ENCODE results near the gene KRTAP10-2. TPM values are rescaled to one million over a fixed set of nuclear protein-coding genes. Genes with fewer than 3 reads are reported as not detected.

KRTAP10-2 gene
- total RNA-seq, 1 experiment from 2014 or later, result not detected

DNA sequence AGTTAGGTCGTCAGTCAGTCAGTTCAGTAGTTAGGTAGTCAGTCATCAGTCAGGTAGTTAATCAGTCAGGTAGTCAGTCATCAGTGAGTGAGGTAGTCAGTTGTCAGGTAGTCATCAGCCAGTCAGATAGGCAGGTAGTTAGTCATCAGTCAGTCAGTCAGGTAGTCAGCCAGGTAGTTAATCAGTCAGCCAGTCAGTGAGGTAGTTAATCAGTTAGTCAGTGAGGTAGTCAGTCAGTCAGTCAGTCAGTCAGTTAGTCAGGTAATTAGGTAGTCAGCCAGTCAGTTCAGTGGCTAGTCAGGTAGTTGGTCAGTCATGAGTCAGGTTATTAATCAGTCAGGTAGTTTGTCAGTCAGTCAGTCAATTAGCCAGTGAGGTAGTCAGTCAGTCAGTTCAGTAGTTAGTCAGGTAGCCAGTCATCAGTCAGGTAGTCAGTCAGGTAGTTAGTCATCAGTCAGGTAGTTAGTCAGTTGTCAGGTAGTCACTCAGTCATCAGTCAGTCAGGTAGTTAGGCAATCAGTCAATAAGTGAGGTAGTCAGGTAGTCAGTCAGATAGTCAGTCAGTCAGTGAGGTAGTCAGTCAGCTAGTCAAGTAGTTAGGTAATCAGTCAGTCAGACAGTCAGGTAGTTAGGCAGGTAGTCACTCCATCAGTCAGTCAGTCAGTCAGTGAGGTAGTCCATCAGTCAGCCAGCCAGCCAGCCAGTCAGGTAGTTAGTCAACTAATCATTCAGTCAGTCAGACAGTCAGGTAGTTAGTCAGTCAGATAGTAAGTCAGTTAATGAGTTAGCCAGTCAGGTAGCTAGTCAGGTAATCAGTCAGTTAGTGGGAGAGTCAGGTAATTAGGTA is 27.5 kb downstream of the KRTAP10-2 start:
- no peak for DNase-seq
- H3K36me3 ChIP-seq (replicated peaks; ENCODE audit: control insufficient read depth, insufficient read depth, low read length), result no peaks in the 10 kb centered on the region
- no peak overlapping the region for H3K4me3 ChIP-seq (ENCODE audit: insufficient read depth, low read depth, low read length)
- no peaks in the 10 kb centered on the region for H3K27me3 ChIP-seq (ENCODE audit: control insufficient read depth, insufficient read depth, low read length)

DNA sequence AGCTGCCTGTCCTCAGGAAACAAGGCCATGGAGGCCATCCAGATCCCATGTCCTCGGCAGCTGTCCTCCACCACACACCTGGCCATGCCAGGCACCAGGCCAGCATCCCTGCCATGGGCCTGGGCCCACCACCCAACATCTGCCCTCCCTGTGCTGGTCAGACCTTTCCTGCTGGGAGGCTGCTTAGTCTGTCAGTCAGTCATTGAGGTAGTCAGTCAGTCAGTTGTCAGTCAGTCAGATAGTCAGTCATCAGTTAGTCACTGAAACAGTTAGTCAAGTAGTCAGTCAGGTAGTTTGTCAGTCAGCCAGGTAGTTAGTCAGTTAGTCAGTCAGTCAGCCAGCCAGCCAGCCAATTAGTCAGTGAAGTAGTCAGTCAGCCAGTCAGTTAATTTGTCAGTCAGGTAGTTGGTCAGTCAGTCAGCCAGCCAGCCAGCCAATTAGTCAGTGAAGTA is 28.5 kb downstream of the KRTAP10-2 start:
- Histone ChIP-seq H3K4me3 (ENCODE audit: insufficient read depth, low read depth, low read length) (no peak overlapping the region), H3K27me3 (ENCODE audit: control insufficient read depth, insufficient read depth, low read length) (no peaks in the 10 kb centered on the region), H3K36me3 (replicated peaks; ENCODE audit: control insufficient read depth, insufficient read depth, low read length) (no peaks in the 10 kb centered on the region)
- no peak for DNase-seq

DNA sequence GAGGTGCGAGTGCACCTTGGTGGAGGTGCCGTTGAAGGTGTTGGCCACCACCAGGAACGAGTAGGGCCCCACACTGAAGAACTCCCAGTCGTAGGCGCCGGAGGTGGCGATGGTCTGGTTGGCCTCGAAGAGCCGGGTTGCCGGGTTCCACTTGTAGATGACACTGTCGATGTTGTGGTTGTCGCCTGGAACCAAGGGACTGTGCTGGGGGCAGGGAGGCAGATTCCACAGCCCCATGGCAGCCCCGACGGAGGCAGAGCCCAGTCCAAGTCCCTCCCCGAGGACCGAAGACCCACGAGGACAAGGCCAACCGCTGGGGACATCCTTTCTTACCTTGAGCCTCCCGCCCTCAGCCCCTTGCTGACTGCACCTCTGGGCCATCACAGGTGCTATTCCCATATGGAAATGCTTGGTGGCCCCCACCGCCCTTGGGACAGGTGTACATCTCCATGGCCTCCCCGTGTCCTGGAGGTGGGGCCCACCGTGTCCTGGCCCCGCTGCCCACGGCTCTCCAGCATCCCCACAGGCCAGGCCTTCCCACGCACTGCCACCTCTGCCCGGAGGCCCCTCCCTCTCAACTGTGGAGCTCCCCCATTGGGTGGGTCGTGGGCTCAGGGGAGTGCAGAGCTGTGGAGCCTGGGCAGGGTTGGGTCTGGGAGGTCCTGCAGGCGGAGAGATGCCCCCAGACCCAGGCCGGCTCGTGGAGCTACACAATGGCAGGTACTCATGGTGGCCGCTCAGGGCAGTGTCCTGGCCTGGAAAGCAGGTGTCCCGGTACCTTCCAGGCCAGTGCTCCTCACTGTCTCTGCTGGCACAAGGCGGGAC is 29.2 kb downstream of the KRTAP10-2 start:
- DNase-seq, result peak; percentile 70
- H3K27me3 ChIP-seq (ENCODE audit: control insufficient read depth, insufficient read depth, low read length), result no peaks in the 10 kb centered on the region
- H3K36me3 ChIP-seq (replicated peaks; ENCODE audit: control insufficient read depth, insufficient read depth, low read length), result no peaks in the 10 kb centered on the region
- no peak overlapping the region for H3K4me3 ChIP-seq (ENCODE audit: insufficient read depth, low read depth, low read length)

DNA sequence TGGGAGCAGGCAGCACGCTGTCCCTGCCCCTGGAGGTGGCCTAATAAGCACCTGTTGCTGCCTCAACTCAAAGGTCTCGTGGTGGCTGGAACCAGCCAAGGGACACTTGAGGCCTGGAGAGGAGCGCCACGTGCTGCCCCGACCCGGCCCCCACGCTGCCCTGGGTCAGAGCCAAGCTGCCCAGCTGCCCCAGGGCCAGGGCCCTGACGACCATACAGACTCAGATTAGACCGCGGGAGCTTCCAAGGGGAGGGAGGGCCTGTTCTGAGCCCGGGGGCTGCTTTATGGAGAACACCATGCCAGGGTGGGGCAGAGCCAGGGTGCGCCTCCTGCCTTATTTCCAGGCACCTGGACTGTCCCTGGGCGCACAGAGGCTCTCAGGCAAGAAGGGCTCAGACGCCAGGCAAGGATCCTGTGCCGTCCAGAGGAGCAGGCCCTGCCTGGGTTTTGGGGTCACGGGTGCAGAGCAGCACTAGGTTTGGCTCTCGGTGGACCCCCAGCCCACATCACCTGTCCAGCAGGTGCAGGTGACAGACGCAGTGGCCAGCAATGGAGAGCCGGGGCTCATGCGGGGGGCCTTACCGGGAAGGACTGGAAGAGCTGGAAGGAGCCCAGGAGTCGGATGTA is 29.9 kb downstream of the KRTAP10-2 start:
- no peak overlapping the region for H3K4me3 ChIP-seq (ENCODE audit: insufficient read depth, low read depth, low read length)
- no peaks in the 10 kb centered on the region for H3K27me3 ChIP-seq (ENCODE audit: control insufficient read depth, insufficient read depth, low read length)
- DNase-seq, result peak; percentile 41
- no peaks in the 10 kb centered on the region for H3K36me3 ChIP-seq (replicated peaks; ENCODE audit: control insufficient read depth, insufficient read depth, low read length)

DNA sequence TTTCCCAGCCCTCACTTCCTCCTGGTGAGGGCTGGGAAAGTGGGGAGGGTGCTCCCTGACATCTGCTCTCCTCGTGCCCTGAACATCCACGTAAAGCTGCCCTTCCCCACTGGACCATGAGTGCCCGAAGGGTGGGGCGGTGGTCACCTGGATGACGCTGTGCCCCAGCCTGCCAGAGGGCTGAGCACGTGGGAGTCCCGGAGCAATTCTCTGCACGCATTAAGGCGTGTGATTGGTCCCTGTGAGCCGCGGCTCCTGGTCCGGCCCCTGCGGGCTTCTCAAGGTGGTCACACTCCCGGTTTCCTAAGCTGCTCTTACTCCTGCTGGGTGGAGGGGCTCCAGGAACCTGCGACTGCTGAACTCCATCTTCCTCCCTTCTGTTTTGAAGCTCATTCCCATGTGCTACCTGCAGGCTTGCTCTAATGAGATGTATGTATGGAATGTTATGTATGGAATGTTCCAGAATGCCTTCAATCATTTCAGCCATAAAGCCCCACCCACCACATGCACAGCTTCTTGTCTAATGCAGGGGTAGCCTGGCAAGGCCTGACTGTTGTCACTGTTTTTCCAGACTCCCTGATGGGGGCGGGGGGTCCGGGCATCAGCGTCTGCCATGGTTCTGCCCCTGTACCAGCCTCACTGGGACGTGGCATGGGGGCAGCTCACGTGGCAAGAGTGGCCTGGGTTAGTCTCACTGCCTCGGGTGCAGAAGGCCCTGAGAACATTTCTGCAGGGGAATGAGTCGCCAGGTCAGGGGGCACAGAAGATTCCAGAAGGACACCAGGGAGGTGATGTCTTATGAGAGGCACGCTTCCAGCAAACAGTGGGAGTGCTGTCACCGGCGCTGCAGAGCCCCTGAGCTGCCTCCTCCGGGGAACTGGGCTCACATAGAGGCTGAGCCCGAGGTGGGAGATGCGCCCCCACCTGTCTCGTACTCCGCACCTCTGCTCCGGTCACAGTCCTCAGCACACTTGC is 30.7 kb downstream of the KRTAP10-2 start:
- peak; percentile 61 for DNase-seq
- Histone ChIP-seq H3K4me3 (ENCODE audit: insufficient read depth, low read depth, low read length) (no peak overlapping the region), H3K27me3 (ENCODE audit: control insufficient read depth, insufficient read depth, low read length) (no peaks in the 10 kb centered on the region), H3K36me3 (replicated peaks; ENCODE audit: control insufficient read depth, insufficient read depth, low read length) (no peaks in the 10 kb centered on the region)

DNA sequence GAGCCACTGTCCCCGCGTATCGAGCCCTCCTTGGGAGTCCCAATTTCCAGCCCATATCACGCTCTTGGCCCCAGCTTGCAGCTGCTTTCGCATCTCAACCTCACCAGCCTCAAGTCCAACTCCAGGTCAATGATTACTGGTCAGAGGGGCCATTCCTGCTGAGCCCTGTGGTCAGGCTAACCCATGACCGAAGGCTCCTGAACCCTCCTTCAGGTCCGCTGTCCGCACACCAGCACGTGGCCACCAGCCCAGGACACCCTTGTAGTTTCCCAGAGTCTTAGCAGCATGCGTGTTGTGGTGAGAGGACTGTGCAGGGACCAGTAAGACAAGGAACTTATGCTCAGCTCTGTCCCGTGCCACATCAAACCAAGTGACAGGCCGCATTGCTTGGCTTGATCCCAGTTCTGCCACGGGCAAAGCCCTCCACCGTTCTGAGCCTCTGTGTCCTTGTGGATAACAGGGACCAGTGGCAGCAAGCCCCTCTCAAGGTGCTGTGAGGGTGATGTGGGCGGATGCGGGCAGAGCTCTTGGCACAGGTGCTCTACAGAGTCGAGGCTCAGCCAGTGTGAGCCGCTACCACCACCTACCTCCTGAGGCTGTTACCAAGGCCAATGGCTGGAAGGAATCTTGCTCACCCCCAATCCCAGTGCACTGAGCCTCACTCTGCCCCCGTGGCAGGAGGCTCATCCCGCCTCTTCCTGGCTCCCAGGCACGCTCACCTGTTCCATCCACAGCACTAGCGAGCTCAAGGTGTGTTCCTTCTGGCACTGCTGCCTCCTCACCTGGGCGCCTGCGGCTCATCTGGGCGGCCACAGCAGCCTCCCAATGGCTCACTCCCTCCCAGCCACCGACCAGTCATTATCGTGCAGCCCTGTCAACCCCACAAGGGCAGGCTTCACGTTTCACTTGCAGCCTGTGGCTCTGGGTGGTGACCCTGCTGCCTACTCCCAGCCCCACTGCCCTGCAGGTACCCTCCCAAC is 31.7 kb downstream of the KRTAP10-2 start:
- H3K27me3 ChIP-seq (ENCODE audit: control insufficient read depth, insufficient read depth, low read length), result no peaks in the 10 kb centered on the region
- no peaks in the 10 kb centered on the region for H3K36me3 ChIP-seq (replicated peaks; ENCODE audit: control insufficient read depth, insufficient read depth, low read length)
- DNase-seq, result peak; percentile 50
- no peak overlapping the region for H3K4me3 ChIP-seq (ENCODE audit: insufficient read depth, low read depth, low read length)

DNA sequence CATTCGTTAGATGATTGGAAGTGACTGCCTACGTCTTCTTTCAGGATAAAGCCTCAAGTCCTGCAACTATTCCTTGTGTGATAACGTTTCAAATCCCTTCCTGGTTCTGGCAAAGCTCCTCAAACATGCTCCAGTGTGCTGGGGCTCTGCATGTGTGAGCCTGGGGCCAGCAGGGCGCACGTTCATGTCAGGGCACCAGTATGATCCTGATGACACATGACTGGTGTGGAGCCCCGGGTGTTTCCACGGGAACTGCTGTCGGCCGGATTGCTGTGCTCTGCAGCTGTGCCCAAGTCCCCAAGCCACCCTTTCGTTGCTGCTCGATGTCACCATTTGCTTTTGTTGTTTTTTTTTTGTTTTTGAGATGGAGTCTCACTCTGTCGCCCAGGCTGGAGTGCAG is 32.6 kb downstream of the KRTAP10-2 start:
- DNase-seq, result peak; percentile 30
- Histone ChIP-seq H3K4me3 (ENCODE audit: insufficient read depth, low read depth, low read length) (no peak overlapping the region), H3K36me3 (replicated peaks; ENCODE audit: control insufficient read depth, insufficient read depth, low read length) (no peaks in the 10 kb centered on the region), H3K27me3 (ENCODE audit: control insufficient read depth, insufficient read depth, low read length) (no peaks in the 10 kb centered on the region)

DNA sequence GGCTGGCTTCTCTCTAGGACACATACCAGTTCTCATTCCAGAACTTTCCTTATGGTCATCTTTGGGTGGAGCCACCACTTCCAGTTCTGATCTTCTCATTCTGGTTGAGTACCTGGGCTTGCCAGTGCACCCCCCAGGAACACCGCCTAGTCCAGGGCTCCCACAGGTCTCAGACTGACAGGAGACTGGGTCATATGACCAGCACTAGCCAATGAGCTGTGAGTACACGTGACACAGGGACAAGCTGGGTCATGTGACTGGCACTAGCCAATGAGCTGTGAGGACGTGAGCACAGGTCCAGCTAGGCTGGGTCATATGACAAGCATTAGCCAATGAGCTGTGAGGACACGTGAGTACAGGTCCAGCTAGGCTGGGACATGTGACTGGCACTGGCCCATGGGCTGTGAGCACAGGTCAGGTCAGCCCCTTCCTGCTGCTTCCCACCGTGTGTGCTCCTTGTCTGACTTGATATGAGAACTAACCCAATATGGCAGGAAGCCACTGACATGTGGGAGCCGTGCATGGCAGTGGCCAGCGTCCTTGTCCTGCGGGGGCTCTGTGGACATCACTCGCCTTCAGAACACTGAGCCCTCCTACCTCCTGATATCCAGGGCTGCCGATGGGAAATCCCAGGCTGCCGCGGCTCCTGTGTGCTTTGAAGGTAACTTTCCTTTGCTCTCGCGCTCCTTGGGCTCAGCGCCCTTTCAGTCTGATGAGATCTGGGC is 34.0 kb downstream of the KRTAP10-2 start:
- H3K27me3 ChIP-seq (ENCODE audit: control insufficient read depth, insufficient read depth, low read length), result no peaks in the 10 kb centered on the region
- peak overlapping the region; percentile 25; the same call in 1 of the 2 replicates for H3K4me3 ChIP-seq (ENCODE audit: insufficient read depth, low read depth, low read length)
- H3K36me3 ChIP-seq (replicated peaks; ENCODE audit: control insufficient read depth, insufficient read depth, low read length), result no peaks in the 10 kb centered on the region
- DNase-seq, result peak; percentile 85

DNA sequence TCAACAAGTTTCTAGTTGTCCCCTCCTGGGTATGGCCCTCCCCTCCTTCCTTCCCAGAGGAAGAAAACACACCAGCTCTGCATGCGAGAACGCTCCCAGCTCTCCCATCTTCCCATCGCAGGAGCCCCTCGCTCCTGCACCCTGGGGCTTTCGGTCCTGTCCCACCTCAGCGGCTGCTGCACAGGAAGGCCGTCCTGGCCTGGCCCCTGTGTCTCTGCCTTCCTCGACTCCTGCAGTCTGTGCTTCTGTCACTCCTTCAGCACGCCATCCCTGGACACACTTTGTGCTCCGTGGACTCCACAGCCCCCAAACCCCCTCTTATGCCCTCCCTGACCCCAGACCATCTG is 34.5 kb downstream of the KRTAP10-2 start:
- H3K4me3 ChIP-seq (ENCODE audit: insufficient read depth, low read depth, low read length), result no peak overlapping the region
- no peak for DNase-seq
- no peaks in the 10 kb centered on the region for H3K27me3 ChIP-seq (ENCODE audit: control insufficient read depth, insufficient read depth, low read length)
- no peaks in the 10 kb centered on the region for H3K36me3 ChIP-seq (replicated peaks; ENCODE audit: control insufficient read depth, insufficient read depth, low read length)

DNA sequence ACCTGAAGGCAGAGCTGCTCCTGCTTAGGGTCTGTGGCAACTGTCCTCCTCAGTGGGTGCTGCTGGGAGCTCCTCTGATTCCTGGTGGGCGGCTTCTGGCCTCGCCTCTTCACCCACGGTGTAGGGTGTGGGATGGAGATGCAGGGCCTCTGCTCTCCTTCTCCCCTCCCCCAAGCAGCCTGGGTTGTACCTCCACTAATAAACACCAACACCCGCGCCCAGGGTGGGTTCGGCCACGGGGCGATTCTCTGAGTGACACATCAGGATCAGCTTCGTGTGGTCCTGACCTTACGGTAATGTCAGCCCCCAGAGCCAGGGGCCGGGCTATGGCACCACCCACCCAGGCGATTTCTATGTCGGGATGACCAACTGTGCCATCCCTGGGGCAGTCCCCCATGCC is 35.0 kb downstream of the KRTAP10-2 start:
- H3K27me3 ChIP-seq (ENCODE audit: control insufficient read depth, insufficient read depth, low read length), result no peaks in the 10 kb centered on the region
- no peak overlapping the region for H3K4me3 ChIP-seq (ENCODE audit: insufficient read depth, low read depth, low read length)
- DNase-seq, result peak; percentile 47
- peaks cover 2% of the 10 kb centered on the region; the same call in 1 of the 2 replicates for H3K36me3 ChIP-seq (replicated peaks; ENCODE audit: control insufficient read depth, insufficient read depth, low read length)

DNA sequence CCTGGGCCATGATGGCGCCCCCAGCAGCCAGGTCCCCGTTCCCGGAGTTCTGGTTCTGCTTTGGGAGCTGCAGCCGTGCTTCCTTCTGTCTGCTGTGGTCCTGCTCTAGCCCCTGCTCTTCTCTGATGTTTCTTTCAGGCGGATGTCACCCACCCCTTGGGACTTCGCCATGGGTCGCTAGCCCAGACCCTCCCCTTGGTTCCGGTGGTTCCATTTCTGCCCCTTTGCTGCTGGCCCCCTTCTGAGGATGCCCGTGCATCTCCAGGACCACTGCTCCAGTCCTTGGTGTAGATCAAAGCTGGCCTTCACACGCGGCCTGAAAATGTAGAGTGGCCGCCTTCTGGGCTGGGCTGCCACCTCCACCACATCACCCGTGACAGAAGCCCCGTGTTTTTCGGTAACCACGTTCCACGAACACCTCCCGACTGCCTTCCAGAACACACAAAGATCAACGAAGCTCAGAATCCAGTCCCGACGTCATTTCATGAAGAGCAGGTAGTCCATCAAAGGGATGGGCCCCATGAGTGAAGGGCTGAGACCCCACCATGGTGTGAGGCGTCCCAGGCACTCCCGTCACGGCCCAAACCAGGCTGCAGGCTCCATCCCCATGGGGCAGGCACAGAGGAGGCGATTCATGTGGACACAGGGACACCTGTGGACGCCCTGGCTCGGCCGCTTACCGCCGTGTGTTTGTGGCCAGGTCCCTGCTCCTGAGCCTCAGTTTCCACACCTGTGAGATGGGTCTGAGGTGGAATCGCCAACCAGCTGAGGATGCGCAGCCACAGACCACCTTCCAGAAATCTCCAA is 35.7 kb downstream of the KRTAP10-2 start:
- H3K36me3 ChIP-seq (replicated peaks; ENCODE audit: control insufficient read depth, insufficient read depth, low read length), result peaks cover 6% of the 10 kb centered on the region
- no peak overlapping the region for H3K4me3 ChIP-seq (ENCODE audit: insufficient read depth, low read depth, low read length)
- H3K27me3 ChIP-seq (ENCODE audit: control insufficient read depth, insufficient read depth, low read length), result no peaks in the 10 kb centered on the region
- peak; percentile 50 for DNase-seq

Measured in H7 (cell line).